H9 (cell line): ENCODE results near the gene CACFD1. TPM values are rescaled to one million over a fixed set of nuclear protein-coding genes. Genes with fewer than 3 reads are reported as not detected.
A peak's percentile ranks its signal among the peaks of the same experiment; 100 is the strongest.

Experiments
- DNase-seq: peaks from one replicate; pipeline ENCODE4 v3.0.0-alpha.2; 2017
- H2AFZ ChIP-seq: one replicate; pipeline ENCODE4 v1.6.1; 2013; ENCODE audit warnings: mild to moderate bottlenecking, low read length, control low read depth, moderate library complexity
- H2AK5ac ChIP-seq: 2 replicates; pipeline ENCODE4 v1.6.1; 2013; ENCODE audit warnings: low read length, control low read depth, mixed read lengths; ENCODE audit not compliant: insufficient read length
- H2BK120ac ChIP-seq: one replicate; pipeline ENCODE4 v1.6.1; 2013; ENCODE audit warnings: low read depth, mild to moderate bottlenecking, low read length, control low read depth, inconsistent platforms; ENCODE audit not compliant: poor library complexity, severe bottlenecking
- H2BK12ac ChIP-seq: 2 replicates; pipeline ENCODE4 v1.6.1; 2013; ENCODE audit warnings: low read length, control low read depth, mixed read lengths, low read depth; ENCODE audit not compliant: insufficient read length
- H2BK15ac ChIP-seq: 2 replicates; pipeline ENCODE4 v1.6.1; 2013; ENCODE audit warnings: low read depth, low read length, control low read depth
- H2BK20ac ChIP-seq: one replicate; pipeline ENCODE4 v1.6.1; 2013; ENCODE audit warnings: low read depth, mild to moderate bottlenecking, low read length, control low read depth, inconsistent platforms; ENCODE audit not compliant: poor library complexity, severe bottlenecking
- H2BK5ac ChIP-seq: 2 replicates; pipeline ENCODE4 v1.6.1; 2013; ENCODE audit warnings: low read length, control low read depth, mixed read lengths; ENCODE audit not compliant: insufficient read length
- H3K14ac ChIP-seq: 2 replicates; pipeline ENCODE4 v1.6.1; 2013; ENCODE audit warnings: low read length, control low read depth; ENCODE audit not compliant: insufficient read depth
- H3K18ac ChIP-seq: 2 replicates; pipeline ENCODE4 v1.6.1; 2013; ENCODE audit warnings: low read depth, mild to moderate bottlenecking, mixed read lengths, low read length, control low read depth; ENCODE audit not compliant: insufficient read length
- H3K23ac ChIP-seq: 2 replicates; pipeline ENCODE4 v1.6.1; 2013; ENCODE audit warnings: low read length, control low read depth, mixed read lengths, low read depth; ENCODE audit not compliant: insufficient read length
- H3K23me2 ChIP-seq: 2 replicates; pipeline ENCODE4 v1.6.1; 2013; ENCODE audit warnings: low read depth, mild to moderate bottlenecking, mixed read lengths, low read length, control low read depth; ENCODE audit not compliant: insufficient read length, poor library complexity, severe bottlenecking
- H3K27ac ChIP-seq: 2 replicates; pipeline ENCODE4 v1.5.1; 2013; ENCODE audit warnings: low read length, control low read depth, mixed read lengths, low read depth; ENCODE audit not compliant: insufficient read length
- H3K27me3 ChIP-seq: 2 replicates; pipeline ENCODE4 v1.6.1; 2013; ENCODE audit warnings: low read length, control low read depth, inconsistent platforms; ENCODE audit not compliant: insufficient read depth
- H3K4ac ChIP-seq: 2 replicates; pipeline ENCODE4 v1.6.1; 2013; ENCODE audit warnings: low read depth, mild to moderate bottlenecking, control low read depth, inconsistent platforms, low read length, moderate library complexity
- H3K4me1 ChIP-seq: 2 replicates; pipeline ENCODE4 v1.6.1; 2013; ENCODE audit warnings: low read length, control low read depth, inconsistent platforms; ENCODE audit not compliant: insufficient read depth
- H3K4me2 ChIP-seq: 2 replicates; pipeline ENCODE4 v1.6.1; 2013; ENCODE audit warnings: low read length, control low read depth, mixed read lengths; ENCODE audit not compliant: insufficient read length, insufficient read depth
- H3K56ac ChIP-seq: 2 replicates; pipeline ENCODE4 v1.6.1; 2013; ENCODE audit warnings: low read depth, mild to moderate bottlenecking, mixed read lengths, low read length, control low read depth; ENCODE audit not compliant: insufficient read length
- H3K79me1 ChIP-seq: 2 replicates; pipeline ENCODE4 v1.6.1; 2013; ENCODE audit warnings: low read depth, mild to moderate bottlenecking, moderate library complexity, low read length, control low read depth, inconsistent platforms; ENCODE audit not compliant: insufficient read depth, poor library complexity, severe bottlenecking
- H3K79me2 ChIP-seq: 2 replicates; pipeline ENCODE4 v1.6.1; 2013; ENCODE audit warnings: low read length, control low read depth, inconsistent platforms; ENCODE audit not compliant: insufficient read depth
- H3K9ac ChIP-seq: 2 replicates; pipeline ENCODE4 v1.6.1; 2013; ENCODE audit warnings: low read length, control low read depth, mixed read lengths; ENCODE audit not compliant: insufficient read length; ENCODE audit errors: extremely low read depth
- H3K9me3 ChIP-seq: one replicate; pipeline ENCODE4 v1.6.1; 2013; ENCODE audit warnings: low read depth, low read length, inconsistent platforms; ENCODE audit not compliant: control insufficient read depth
- H3T11ph ChIP-seq: one replicate; pipeline ENCODE4 v1.6.1; 2013; ENCODE audit warnings: mild to moderate bottlenecking, low read length, control low read depth, inconsistent platforms
- H4K20me1 ChIP-seq: one replicate; pipeline ENCODE4 v1.6.1; 2013; ENCODE audit not compliant: control insufficient read depth, insufficient read length, insufficient read depth
- H4K5ac ChIP-seq: 2 replicates; pipeline ENCODE4 v1.6.1; 2013; ENCODE audit warnings: low read depth, mild to moderate bottlenecking, mixed read lengths, low read length, control low read depth; ENCODE audit not compliant: insufficient read length
- H4K8ac ChIP-seq: replicated peaks from 2 replicates; pipeline ENCODE4 v1.6.1; 2013; ENCODE audit warnings: low read length, control low read depth, mixed read lengths, low read depth; ENCODE audit not compliant: insufficient read length
- H4K91ac ChIP-seq: 2 replicates; pipeline ENCODE4 v1.6.1; 2013; ENCODE audit warnings: low read depth, mild to moderate bottlenecking, moderate library complexity, mixed read lengths, low read length, control low read depth; ENCODE audit not compliant: insufficient read length
- H3K27ac Mint-ChIP-seq, 3 experiments: 2 replicates in 2 of 3; 3 replicates in 1 of 3; pipeline ENCODE4 v1.8.0; 2020 to 2021; ENCODE audit warnings: mixed read lengths in 3 of 3, mild to moderate bottlenecking in 1 of 3, moderate library complexity in 1 of 3
- H3K27me3 Mint-ChIP-seq: 2 replicates; pipeline ENCODE4 v1.8.0; 2021; ENCODE audit warnings: low read depth, mild to moderate bottlenecking, moderate library complexity, mixed read lengths
- H3K36me3 Mint-ChIP-seq, 3 experiments: 2 replicates in 2 of 3; 3 replicates in 1 of 3; pipeline ENCODE4 v1.8.0; 2020 to 2021; ENCODE audit warnings: low read depth in 3 of 3, mixed read lengths in 3 of 3; ENCODE audit not compliant: insufficient read depth in 1 of 3
- H3K4me1 Mint-ChIP-seq, 2 experiments: 2 replicates each; pipeline ENCODE4 v1.8.0; 2020; ENCODE audit warnings: mixed read lengths in 2 of 2
- H3K4me3 Mint-ChIP-seq, 2 experiments: 2 replicates in 1 of 2; 3 replicates in 1 of 2; pipeline ENCODE4 v1.8.0; 2020 to 2021; ENCODE audit warnings: mild to moderate bottlenecking in 2 of 2, mixed read lengths in 2 of 2, moderate library complexity in 1 of 2
- H3K9me3 Mint-ChIP-seq, 2 experiments: 2 replicates in 1 of 2; 3 replicates in 1 of 2; pipeline ENCODE4 v1.8.0; 2020; ENCODE audit warnings: mild to moderate bottlenecking in 2 of 2, mixed read lengths in 2 of 2, moderate library complexity in 1 of 2
- WGBS: extraction: QIAGEN DNeasy Blood & Tissue Kit; methylation state at CpG from one replicate; pipeline ENCODE4 v1.1.7; 2013; ENCODE audit warnings: missing lambda C conversion rate, low lambda C conversion rate, mixed read lengths; ENCODE audit not compliant: insufficient read length; ENCODE audit errors: extremely low coverage; 5-methylcytosine and 5-hydroxymethylcytosine counted together
- total RNA-seq: library from RNA; stranded (reverse); gene quantifications from 2 replicates; pipeline ENCODE4 v1.2.1, GENCODE V29; 2021
- TF ChIP-seq, protein P1 (sequence below): fragments of 200-600 bp; sonication (generic); conservative IDR thresholded peaks from 3 replicates; pipeline ENCODE4 v1.8.0; 2021; ENCODE audit warnings: antibody characterized with exemption, mild to moderate bottlenecking

The CACFD1 gene
- total RNA-seq, 1 experiment from 2014 or later = 20.0 TPM

DNA sequence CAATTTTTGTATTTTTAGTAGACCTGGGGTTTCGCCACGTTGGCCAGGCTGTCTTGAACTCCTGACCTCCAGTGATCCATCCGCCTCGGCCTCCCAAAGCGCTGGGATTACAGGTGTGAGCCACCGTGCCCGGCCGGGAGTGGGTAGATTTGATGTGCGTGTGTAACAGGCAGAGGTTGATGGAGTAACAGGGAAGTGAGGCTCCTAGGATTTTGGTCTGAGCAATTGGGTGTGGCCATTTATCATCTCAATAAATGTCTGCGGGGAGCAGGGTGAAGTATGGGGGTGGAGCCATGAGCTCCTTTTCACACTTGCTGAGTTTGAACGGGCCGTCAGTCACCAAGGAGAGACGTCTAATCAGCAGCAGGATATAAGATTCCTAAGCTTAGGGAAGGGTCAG lies 40.8 kb upstream of the CACFD1 start:
- no peak overlapping the region for H3T11ph ChIP-seq
- no peak overlapping the region for H3K56ac ChIP-seq
- no peak for DNase-seq
- no peak overlapping the region for H2BK15ac ChIP-seq
- H4K8ac ChIP-seq = no peak overlapping the region
- H3K79me1 ChIP-seq = peaks cover 6% of the 10 kb centered on the region
- WGBS = no CpG with 5 or more reads among the region's 13 CpGs
- no peak overlapping the region for H3K18ac ChIP-seq
- peaks cover 20 to 28% (median 21%) of the 10 kb centered on the region in 3 experiments; a peak in 6 of 7 replicates for H3K36me3 Mint-ChIP-seq
- H3K79me2 ChIP-seq = peaks cover 4% of the 10 kb centered on the region; the same call in 1 of the 2 replicates
- H3K23ac ChIP-seq = no peak overlapping the region
- H2AFZ ChIP-seq = no peak overlapping the region
- no peaks in the 10 kb centered on the region; the same call in 1 of the 2 replicates for H3K27me3 Mint-ChIP-seq
- H3K27ac Mint-ChIP-seq = peak overlapping the region in 1 of 3 experiments; percentile 62; a peak in 1 of 7 replicates
- no peak overlapping the region for H4K91ac ChIP-seq
- peaks cover 5% of the 10 kb centered on the region; the same call in 1 of the 2 replicates for H3K4me1 ChIP-seq
- H3K23me2 ChIP-seq = peaks cover 7% of the 10 kb centered on the region
- H2BK20ac ChIP-seq = no peak overlapping the region
- H3K27ac ChIP-seq = no peak overlapping the region
- no peak overlapping the region for H3K9ac ChIP-seq
- H3K9me3 ChIP-seq = no peaks in the 10 kb centered on the region
- no peak overlapping the region for H3K4ac ChIP-seq
- H3K4me3 Mint-ChIP-seq = peak overlapping the region; percentile 94 to 95
- H4K20me1 ChIP-seq = no peaks in the 10 kb centered on the region
- no peak overlapping the region for H2BK12ac ChIP-seq
- H2BK120ac ChIP-seq = no peak overlapping the region
- H2BK5ac ChIP-seq = no peak overlapping the region
- no peak overlapping the region for H4K5ac ChIP-seq
- H3K27me3 ChIP-seq = no peaks in the 10 kb centered on the region
- H2AK5ac ChIP-seq = no peak overlapping the region
- TF ChIP-seq, protein P1, sequence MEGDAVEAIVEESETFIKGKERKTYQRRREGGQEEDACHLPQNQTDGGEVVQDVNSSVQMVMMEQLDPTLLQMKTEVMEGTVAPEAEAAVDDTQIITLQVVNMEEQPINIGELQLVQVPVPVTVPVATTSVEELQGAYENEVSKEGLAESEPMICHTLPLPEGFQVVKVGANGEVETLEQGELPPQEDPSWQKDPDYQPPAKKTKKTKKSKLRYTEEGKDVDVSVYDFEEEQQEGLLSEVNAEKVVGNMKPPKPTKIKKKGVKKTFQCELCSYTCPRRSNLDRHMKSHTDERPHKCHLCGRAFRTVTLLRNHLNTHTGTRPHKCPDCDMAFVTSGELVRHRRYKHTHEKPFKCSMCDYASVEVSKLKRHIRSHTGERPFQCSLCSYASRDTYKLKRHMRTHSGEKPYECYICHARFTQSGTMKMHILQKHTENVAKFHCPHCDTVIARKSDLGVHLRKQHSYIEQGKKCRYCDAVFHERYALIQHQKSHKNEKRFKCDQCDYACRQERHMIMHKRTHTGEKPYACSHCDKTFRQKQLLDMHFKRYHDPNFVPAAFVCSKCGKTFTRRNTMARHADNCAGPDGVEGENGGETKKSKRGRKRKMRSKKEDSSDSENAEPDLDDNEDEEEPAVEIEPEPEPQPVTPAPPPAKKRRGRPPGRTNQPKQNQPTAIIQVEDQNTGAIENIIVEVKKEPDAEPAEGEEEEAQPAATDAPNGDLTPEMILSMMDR = no peak
- peaks cover 2 to 3% of the 10 kb centered on the region in 2 experiments; a peak in 3 of 5 replicates for H3K9me3 Mint-ChIP-seq
- H3K4me2 ChIP-seq = peak overlapping the region; percentile 13
- no peak overlapping the region for H3K14ac ChIP-seq
- peaks cover 27 to 41% of the 10 kb centered on the region in 2 experiments for H3K4me1 Mint-ChIP-seq
